DND-41 (cell line): ENCODE results near the gene TMX1.

Source experiments
- CTCF ChIP-seq: IDR thresholded peaks from 2 replicates; pipeline ENCODE4 v1.5.1; 2012; ENCODE audit warnings: borderline replicate concordance, low read length, moderate library complexity, mild to moderate bottlenecking; ENCODE audit not compliant: poor library complexity, severe bottlenecking; ENCODE audit errors: extremely low read depth
- EZH2 ChIP-seq: IDR thresholded peaks from 3 replicates; pipeline ENCODE4 v1.6.1; 2012; ENCODE audit warnings: borderline replicate concordance, low read depth, mild to moderate bottlenecking, moderate library complexity, low read length, inconsistent platforms; ENCODE audit not compliant: severe bottlenecking

- TF ChIP-seq CTCF (no peak), EZH2 (no peak)
Measured at GRCh38 chr14:51289169-51289568, 49.1 kb downstream of the TMX1 start.
